Dermis microvascular lymphatic vessel endothelial cell (primary cell): ENCODE measurements around the gene NTRK3. TPM values are rescaled to one million over a fixed set of nuclear protein-coding genes. Genes with fewer than 3 reads are reported as not detected.

ENCODE experiments used
- DNase-seq, 2 donors: peaks; one replicate each; pipeline versions ENCODE4 v3.0.0 to v3.0.0-alpha.2; 2010; ENCODE audit warnings: low read depth in 2 of 2
- total RNA-seq: library from RNA; depleted of rRNA; stranded (reverse); fragments of >200 nt; gene quantifications from 2 replicates; pipeline ENCODE4 v1.2.1, GENCODE V29; 2014

The NTRK3 gene
- total RNA-seq, 1 donor from 2014 or later, result not detected

DNA sequence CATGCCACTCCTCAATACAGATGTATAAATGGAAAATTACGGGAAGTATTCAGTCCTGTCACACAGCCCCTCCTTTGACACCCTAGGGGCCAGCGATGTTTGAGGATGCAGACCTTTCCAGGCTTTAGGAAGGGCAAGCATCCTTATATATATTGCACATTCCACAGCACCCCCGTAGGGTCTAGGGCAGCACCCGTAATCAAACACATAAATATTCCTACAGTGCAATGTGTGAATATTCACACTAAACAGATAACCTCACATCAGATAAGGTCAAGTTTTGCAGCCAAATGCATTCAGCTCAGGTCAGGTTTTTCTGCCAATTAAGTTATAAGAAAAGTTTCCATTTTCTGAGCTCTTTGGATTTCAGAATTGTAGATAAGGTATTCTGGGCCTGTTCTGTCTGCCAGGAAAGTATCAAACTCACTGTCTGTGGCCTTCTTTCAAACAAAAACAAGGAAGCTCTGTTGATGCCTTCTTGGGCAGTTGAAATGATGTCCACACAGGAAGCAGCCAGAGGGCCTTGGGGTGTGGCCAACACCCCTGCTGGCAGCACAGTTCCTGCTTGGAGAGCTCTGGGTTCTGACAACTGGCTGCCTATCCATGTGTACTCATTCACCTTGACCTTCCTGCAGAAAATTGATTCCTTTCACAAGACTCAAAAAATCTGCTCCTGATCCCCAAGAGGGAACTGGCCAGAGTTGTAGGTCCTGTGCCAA, 427.0 kb downstream of the NTRK3 start:
- no peak for DNase-seq

- no peak for DNase-seq
Observed at GRCh38 chr15:87828608-87829007, 427.9 kb downstream of the NTRK3 start.

GRCh38 chr15:87827131-87827530, 429.4 kb downstream of the NTRK3 start:
- DNase-seq, result no peak

GRCh38 chr15:87826119-87826747, 430.3 kb downstream of the NTRK3 start:
- DNase-seq, result no peak

GRCh38 chr15:87818756-87819155, 437.8 kb downstream of the NTRK3 start:
- DNase-seq, result no peak

DNA sequence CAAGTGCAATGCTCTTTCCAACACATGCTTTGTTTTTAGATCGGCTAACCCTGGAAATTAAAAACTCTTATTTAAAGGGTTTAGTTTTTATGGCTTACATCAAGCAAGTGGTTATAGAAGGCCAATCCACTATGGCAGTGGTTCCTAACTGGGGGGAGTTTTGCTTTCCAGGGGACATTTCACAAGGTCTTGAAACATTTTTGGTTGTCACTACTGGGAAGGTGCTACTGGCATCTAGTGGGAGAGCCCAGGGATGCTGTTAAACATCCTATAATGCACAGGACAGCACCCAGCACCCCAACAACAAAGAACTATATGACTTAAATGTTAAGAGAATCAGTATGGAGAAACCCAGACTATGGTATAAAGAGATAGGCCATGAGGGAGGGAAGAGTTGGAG, 439.0 kb downstream of the NTRK3 start:
- DNase-seq, result no peak

- no peak for DNase-seq
Observed at GRCh38 chr15:87816811-87817210, 439.7 kb downstream of the NTRK3 start.

DNA sequence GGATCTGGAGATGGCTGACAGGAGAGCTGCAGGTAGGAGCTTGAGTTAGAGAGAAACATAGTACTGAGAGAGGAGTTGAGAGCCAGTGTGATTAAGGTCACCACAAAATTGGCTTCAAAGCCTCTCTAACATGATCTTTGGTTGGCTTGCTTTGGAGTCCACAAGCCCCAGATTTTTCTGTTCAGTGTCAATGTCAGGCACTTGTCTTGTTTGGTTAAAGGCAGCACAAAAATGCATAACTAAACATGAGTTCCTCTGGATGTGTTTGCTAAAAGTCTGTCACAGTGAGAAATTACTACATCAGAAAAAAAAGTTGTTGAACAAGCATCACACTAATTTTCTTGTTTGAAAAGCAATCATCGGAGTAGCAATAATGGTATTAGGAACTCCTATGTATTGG, 440.5 kb downstream of the NTRK3 start:
- DNase-seq, result no peak

Other genes starting within 250 kb of the NTRK3 start
- 14.8 and 16.9 TPM in 2 replicates for gene MRPL46, start 210.6 kb upstream of the NTRK3 start, total RNA-seq
- gene MRPS11, start 211.0 kb upstream of the NTRK3 start, total RNA-seq, result 30.8 and 38.7 TPM in 2 replicates